GM21390 (cell line): Measurements from ENCODE around the gene SOX5.
"Not testable (repeated sequence)": the region's sequence is repeated elsewhere in the genome, so short reads cannot be mapped to it uniquely, and the experiment has no call there.

ENCODE experiments used
- ATAC-seq: cut with Tn5 transposase; IDR thresholded peaks from one replicate; pipeline ENCODE4 v1.9.1; 2021; ENCODE audit not compliant: unreplicated experiment

Gene SOX5

DNA sequence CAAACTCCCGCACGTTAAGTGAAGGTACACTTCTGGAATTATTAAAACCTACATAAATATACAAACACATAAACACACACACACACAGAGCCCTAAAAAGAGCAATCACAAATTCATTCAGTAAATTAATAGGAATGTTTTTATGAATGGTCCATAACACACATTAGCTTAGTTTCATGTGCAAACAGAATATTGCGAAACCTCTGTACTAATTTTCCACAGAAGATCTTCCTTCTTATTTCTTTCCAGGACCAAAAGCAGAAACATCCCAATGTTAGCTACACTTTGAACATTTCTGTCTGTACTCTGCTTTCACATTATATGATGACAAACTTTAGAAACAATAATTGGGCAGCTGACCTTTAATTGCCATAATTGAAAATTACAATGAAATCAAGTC, 101.6 kb downstream of the SOX5 start:
- no peak for ATAC-seq

DNA sequence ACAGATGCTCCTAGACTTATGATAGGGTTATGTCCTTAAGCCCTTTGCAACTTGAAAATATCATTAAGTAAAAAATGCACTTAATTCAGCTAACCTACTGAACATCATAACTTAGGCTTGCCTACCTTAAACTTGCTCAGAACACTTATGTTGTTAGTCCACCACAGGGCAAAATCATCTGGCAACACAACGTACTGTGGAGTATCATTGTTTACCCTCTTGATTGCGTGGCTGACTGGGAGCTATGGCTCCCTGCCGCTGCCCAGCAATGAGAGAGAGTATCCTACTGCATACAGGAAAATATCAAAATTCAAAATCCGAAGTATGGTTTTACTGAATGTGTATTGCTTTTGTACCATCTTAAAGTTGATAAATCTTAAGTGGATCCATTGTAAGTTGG, 105.5 kb downstream of the SOX5 start:
- no peak for ATAC-seq

DNA sequence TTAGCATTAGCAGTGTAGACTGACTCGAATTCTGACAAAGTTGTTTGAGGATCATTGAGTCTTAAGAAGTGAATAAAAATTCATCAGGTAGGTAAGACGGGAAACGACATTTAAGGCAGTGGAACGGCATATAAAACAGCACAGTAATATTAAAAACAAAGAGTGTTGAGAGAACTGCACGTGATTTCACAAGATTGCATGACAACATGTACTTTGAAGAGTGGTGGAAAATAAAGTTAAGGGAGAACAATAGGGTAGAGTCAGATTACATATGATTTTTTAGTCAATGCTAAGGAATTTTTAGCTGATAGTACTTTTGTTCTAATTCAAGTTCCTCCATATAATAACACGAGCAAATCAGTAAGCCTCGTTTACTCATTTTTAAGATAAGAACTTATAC, 115.4 kb downstream of the SOX5 start:
- no peak for ATAC-seq

DNA sequence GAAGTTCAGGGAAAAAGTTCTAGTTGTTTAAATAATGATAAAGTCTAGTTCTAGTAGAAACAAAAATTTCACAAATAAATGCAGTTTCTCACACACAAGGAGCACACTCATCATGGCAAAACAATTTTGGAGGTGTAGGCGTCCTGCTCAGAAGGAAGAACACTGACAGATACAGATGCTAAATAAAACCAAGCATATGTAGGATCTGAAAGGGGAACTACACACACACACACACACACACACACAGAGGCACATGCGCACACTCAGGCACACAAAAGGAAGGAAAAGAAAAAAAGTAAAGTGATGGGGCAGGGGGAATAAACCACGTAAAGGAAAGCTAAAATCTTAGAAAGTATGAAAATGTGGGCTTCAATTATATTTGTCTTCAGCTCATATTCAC, 117.7 kb downstream of the SOX5 start:
- ATAC-seq = no peak

DNA sequence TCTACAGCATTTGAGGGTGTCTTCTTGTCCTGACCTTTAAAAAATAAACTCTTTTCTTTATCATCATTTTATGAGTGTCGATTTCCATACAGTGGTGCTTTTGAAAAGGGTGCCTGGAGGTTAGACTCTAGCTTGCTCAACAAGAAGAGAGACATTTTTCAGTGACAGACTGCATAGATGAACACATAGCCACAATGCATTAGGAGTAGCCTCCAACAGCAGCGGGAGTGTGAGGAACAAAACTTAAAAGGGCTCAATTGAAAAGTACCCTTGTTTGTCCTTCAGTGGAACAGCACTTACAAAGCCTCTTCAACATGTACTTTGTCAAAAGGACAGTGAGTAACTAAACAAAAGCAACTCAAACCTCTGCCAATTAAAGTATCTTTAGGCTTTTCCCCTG, 119.3 kb downstream of the SOX5 start:
- no peak for ATAC-seq

DNA sequence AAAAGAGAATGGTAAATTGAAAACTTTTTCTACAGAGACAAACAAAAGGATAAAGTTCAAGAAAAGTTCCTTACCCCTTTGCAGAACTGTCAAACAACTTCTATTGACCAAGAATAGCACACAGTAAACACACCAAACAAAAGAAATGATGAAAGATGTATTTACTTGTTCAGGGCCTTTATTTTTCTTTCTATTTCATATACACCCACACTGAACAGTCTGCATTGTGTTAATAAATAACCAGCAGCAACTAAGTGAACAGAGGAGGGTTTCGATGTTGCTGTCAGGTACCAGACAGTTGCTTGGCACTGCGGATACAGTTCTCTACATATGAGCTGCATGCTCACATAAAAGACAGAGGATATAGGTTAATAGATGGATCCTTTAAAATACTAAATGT, 122.1 kb downstream of the SOX5 start:
- ATAC-seq = no peak

DNA sequence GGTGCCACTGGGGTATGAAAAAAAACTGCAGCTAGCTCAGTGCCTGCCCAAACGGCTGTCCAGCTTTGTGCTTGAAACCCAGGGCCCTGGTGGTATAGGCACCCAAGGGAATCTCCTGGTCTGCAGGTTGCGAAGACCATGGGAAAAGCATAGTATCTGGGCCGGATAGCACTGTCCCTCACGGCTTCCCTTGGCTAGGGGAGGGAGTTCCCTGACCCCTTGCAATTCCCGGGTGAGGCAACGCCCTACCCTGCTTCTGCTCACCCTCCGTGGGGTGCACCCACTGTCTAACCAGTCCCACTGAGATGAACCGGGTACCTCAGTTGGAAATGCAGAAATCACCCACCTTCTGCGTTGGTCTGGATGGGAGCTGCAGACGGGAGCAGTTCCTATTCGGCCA, 124.3 kb downstream of the SOX5 start:
- ATAC-seq = not testable (repeated sequence)

DNA sequence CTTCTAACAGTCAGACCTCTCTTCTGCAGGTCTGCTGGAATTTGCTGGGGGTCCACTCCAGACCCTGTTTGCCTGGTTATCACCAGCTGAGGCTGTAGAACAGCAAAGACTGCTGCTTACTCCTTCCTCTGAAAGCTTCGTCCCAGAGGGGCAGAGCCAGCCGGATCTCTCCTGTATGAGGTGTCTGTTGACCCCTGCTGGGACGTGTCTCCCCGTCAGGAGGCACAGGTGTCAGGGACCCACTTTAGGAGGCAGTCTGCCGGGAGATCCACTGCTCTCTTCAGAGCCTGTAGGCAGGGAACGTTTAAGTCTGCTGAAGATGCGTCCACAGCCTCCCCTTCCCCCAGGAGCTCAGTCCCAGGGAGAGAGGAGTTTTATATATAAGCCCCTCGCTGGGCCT, 125.1 kb downstream of the SOX5 start:
- no peak for ATAC-seq

DNA sequence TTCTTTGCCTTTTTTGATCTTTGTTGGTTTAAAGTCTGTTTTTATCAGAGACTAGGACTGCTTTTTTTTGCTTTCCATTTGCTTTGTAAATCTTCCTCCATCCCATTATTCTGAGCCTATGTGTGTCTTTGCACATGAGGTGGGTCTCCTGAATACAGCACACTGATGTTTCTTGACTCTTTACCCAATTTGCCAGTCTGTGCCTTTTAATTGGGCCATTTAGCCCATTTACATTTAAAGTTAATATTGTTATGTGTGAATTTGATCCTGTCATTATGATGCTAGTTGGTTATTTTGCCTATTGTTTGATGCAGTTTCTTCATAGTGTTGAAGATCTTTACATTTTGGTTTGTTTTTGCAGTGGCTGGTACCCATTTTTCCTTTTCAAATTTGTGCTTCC, 126.6 kb downstream of the SOX5 start:
- not testable (repeated sequence) for ATAC-seq

DNA sequence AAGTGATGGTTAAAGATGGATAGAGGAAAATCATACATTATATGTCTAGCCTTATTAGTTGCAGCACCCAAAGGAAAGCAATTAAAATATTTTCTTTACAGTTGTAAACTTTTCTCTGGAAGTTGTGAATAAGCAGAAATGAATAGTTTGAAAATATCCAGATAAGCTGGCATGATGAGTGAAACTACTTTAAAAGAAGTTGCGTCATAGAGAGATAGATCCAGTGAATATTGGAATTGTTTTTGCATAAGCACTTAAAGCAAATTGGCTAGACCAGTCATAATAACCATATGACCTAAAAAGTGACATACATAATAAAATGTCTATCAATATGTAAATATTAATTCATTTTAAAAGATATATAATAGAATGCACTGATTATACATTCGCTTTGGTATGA, 132.1 kb downstream of the SOX5 start:
- no peak for ATAC-seq

DNA sequence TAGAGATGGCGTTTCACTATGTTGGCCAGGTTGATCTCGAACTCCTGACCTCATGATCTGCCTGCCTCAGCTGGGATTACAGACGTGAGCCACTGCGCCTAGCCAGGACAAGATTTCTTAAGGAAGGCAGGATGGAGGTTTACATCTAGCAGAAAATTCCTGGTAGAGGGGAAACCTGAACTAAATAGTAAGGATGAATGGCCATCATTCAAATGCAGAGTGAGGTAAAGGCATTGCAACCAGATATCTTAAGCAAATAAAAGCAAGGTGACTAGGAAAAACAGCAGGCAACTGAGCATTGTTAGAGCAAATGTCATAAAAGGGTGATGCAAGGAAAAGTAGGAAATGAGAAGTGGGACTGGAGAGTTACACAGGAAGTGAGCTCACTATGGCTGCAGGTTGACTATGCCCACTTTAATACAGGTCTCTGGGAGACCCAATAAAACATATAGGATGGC, 133.0 kb downstream of the SOX5 start:
- no peak for ATAC-seq

DNA sequence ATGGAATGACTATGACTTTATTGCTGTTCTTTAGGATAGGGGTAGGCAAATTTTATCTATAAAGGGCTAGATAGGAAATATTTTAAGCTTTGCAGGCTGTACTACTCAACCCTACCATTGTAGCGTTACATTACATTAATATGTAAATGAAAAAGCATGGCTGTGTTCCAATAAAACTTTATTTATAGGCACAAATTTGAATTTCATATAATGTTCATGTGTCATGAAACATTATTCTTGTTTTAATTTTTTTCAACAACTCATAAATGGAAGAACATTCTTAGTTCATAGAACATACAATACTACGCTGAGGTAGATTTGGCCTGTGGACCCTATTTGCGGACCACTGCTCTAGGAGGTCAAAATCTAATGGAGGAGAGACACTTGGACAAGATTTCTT, 133.7 kb downstream of the SOX5 start:
- ATAC-seq = no peak

DNA sequence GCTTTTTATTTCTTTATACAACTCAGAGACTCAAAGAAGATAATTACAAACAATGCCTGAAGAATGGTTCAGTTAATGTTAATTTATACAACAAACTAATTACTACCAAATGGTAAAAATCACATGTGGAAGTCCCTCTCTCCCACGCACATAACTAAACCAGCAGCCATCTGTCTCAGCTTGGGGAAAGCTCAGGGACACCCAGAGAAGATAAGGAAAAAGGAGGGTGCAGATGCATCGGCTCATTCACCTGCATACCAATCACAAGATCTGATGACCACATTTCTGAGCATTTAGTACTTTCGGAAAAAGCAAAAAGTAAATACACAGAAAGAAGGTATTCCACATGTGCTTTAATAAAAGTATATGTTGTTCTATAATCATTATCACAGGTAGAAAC, 136.3 kb downstream of the SOX5 start:
- ATAC-seq = no peak

DNA sequence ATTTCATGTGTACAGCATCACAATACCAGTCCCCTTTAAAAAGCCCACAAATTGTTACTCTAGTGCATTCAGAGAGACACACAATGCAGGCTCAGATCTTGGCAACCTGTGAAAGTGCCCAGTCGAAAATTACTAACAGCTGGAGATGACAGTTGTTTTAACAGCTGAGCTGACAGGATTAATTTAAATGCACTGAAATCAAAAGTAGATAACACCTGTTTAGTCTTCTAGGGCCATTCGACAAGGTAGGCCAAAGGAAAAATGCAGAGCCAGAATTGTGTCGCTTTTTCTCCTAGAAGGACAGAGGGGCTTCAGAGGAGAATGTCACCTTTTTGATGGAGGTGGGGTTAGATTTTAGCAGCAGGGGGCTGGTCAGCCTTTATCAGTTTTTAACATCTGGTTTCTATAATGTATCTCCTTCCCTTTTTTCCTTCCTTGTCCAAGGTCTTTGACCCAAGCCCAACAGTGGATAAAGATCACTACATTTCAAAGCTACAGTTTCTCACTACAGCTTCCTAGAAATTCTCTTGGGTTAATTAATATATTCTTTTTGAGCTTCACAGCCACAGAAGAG, 139.1 kb downstream of the SOX5 start:
- ATAC-seq = no peak

DNA sequence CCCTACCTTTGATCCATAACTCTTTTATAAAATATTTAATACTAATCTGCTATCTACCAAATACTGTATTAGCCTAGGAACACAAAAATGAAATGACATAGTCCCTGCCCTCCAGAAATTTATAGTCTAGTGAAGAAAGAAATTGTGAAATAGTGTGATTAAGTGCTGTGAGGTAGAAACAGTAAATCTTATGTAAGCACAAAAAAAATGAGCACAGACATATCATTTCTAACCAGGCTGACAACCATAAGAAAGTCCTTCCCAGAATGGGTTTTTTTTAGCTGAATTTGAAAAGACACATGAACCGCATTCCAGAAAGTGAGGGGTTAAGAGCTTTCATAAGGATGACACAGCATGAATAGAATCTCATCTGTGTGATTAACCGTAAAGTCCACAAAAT, 145.9 kb downstream of the SOX5 start:
- no peak for ATAC-seq

DNA sequence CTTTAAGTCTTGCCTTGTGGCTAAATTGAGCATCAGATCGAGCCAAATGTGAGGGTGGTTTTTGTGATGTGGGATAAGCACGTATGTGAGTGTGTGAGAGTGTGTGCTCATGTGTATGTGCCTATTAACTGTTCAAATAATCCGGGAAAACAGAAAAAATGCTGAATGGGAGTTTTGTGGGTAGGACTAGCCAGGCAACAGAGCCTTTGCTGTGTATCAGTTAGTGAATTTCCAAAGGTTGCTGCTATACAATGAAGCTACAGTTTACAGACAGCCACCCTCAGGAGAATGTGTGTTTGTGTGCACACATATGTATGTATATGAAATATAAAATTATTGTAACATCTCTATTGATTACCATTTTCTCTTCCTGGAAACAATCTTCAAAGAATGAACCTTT, 154.0 kb downstream of the SOX5 start:
- no peak for ATAC-seq

DNA sequence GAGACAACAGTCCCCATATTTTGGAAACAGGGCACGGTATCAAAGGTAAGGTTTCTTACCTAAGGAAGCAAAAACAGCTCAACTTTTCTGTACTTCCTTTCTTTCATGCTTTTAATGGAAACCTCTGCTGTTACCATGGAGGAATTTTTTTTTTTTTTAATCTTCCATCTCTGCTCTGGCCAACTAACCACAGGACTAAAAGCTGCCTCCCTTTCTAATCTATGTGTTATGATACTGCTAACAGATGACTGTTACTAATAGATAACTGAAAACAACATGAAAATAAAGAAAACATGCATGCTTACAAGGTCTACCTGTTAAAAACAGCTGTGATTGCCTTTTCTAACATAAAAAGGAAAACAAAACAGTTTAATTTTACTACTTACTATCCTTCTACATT, 168.4 kb downstream of the SOX5 start:
- no peak for ATAC-seq

DNA sequence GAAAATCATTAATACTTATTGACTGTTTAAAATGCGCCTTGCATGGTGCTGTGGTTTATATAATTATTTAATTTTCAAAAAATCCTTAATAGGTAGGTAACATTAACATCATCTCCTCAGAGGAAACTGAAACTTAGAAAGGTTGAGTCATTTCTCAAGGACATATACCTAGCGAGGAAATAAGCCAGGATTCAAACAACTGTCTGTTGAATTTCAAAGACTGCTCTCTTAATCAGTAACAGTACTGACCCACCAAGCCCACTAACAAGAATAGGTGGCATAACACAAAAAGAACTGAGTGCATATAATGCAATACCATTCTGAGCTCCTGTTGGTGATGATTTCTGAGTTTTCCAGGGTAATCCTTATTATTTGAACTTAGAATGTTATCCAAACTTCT, 174.3 kb downstream of the SOX5 start:
- ATAC-seq = no peak

DNA sequence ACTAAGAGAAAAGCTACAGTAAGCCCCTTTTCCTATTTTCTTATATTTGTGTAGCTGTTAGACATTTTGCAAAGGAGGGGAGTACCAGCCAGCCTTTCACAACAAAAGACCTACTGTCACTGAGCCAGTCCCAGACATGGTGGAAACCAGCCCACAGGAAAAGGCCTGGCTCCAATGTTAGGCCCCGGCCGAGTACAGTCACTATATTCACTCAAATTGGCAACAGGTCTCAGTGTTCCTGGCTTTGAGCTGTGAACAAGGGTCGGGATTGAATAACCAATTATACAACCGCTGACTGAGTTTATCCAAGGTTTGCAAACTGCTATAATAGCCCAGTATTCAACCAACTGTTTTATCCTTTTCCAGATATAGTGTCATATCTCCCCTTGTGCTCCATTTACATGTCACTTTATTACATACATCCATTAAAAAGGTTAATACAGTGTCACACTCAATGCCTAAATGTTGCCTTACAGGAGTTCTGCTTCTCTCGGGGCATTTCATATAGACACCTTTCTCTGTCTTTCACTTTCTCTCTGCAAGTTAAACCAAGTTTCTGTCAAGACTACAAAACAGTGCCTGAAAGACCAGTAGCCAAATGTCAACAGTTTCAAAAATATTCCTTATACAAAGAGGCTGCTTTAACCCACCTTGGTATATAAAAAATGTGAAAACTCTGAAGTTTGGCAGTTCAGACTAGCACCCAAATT, 178.1 kb downstream of the SOX5 start:
- ATAC-seq = no peak

DNA sequence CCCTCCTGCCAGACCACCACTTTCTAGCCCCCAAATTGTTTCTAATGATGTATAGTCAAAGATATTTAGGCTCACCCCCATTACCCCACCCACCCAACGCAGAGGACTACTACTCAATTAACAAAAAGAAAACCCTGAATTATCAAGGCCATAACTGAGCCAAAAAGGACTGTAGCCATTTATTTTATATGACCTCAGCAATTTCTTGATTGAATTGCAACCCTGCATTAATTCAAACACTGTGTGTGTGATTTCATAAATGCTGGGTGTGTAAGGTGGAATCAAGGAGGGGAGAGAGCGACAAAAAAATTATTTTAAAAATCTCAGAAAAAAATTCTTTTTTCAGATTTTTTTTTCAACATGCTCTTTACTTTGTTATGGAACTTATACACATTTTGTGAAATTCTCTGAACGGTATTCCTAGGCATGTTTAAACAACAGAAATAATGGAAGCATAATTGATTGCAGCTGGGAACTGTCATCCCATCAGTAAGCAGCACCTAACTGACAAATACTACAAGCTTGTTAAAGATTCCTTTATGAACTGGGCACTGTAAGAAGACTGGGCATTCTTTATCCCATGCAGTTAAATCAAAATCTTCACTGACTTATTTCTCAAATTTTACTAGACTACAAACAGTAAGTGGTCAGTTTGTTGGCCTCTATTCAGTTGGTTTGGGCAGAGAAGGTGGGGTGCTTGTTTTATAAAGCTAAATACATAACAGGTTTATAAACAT, 179.1 kb downstream of the SOX5 start:
- ATAC-seq = no peak

DNA sequence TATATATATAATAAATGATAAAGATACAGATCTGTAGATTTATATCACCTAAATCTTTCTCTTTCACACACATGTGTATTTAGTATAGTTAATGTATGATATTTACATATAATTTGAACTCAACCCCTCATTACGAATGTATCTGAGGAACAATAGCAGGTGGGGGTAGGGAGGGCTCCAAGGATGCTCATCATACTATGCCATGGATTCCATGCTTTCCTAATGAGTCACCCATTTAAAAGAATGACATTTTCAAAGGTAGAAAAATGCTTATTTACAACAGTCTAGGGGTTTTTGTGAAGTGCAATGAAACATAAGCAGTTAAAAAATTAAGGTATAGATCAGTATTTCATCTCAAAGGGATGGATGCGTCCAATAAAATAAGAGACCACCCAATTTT, 181.6 kb downstream of the SOX5 start:
- ATAC-seq = no peak

DNA sequence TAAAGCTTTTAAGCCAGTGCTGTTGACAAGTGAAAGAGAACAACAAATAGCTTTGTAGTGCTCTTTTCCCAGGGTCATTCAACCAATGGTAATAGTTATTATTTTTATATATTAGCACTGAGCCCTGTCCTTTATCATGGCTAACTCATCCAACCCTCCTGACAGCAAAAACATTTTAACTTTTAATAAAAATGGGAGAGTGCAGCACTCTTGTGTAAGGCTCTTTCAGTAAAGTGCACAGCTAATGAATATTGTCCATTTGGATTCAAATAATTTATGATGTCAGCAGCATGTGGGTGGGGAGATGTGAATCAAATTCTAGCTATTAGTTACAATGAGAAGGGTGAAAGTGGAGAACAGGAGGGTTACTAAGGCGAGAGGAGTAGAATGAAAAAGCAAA, 185.7 kb downstream of the SOX5 start:
- no peak for ATAC-seq
